GM12878 (cell line): Measurements from ENCODE around the gene ELMOD3. TPM values are rescaled to one million over a fixed set of nuclear protein-coding genes. Genes with fewer than 3 reads are reported as not detected.
A peak's percentile ranks its signal among the peaks of the same experiment; 100 is the strongest.

Source experiments
- BACH1 ChIP-seq: fragments of 450-650 bp; IDR thresholded peaks from 2 replicates; pipeline ENCODE4 v1.6.1; 2017; ENCODE audit warnings: mild to moderate bottlenecking, borderline replicate concordance
- CHD1 ChIP-seq: IDR thresholded peaks from 2 replicates; pipeline ENCODE4 v1.6.1; 2012; ENCODE audit warnings: low read depth, low read length, improper control_type of control experiment
- CREB1 ChIP-seq: IDR thresholded peaks from 2 replicates; pipeline ENCODE4 v1.6.1; 2012; ENCODE audit warnings: low read depth, mild to moderate bottlenecking, inconsistent platforms
- CREM ChIP-seq: IDR thresholded peaks from 2 replicates; pipeline ENCODE4 v1.6.1; 2014; ENCODE audit warnings: antibody characterized with exemption, low read depth
- DPF2 ChIP-seq: fragments of 450-650 bp; IDR thresholded peaks from 2 replicates; pipeline ENCODE4 v1.6.1; 2017; ENCODE audit warnings: mild to moderate bottlenecking
- EZH2 ChIP-seq: IDR thresholded peaks from 2 replicates; pipeline ENCODE4 v1.6.1; 2012; ENCODE audit warnings: low read depth, mild to moderate bottlenecking, control low read depth, inconsistent platforms, low read length, borderline replicate concordance; ENCODE audit not compliant: control insufficient read depth
- HDAC6 ChIP-seq: fragments of 200-600 bp; sonication (generic); IDR thresholded peaks from one replicate; pipeline ENCODE4 v1.8.0; 2017; ENCODE audit warnings: antibody characterized with exemption; ENCODE audit not compliant: unreplicated experiment
- HSF1 ChIP-seq: fragments of 150-350 bp; IDR thresholded peaks from 2 replicates; pipeline ENCODE4 v1.6.1; 2014; ENCODE audit warnings: mild to moderate bottlenecking, low read depth, low read length
- IKZF1 ChIP-seq: fragments of 450-650 bp; conservative IDR thresholded peaks from 2 replicates; pipeline ENCODE4 v1.6.1; 2017; ENCODE audit warnings: antibody characterized with exemption, mild to moderate bottlenecking
- JUNB ChIP-seq: IDR thresholded peaks from 2 replicates; pipeline ENCODE4 v1.6.1; 2016; ENCODE audit warnings: antibody characterized with exemption, mild to moderate bottlenecking
- KAT2A ChIP-seq: conservative IDR thresholded peaks from 2 replicates; pipeline ENCODE4 v1.6.1; 2011; ENCODE audit warnings: low read depth, low read length; ENCODE audit not compliant: control insufficient read depth
- KLF5 ChIP-seq: fragments of 450-650 bp; IDR thresholded peaks from 2 replicates; pipeline ENCODE4 v1.6.1; 2014; ENCODE audit warnings: mild to moderate bottlenecking; ENCODE audit not compliant: partially characterized antibody
- LARP7 ChIP-seq: fragments of 450-650 bp; IDR thresholded peaks from 2 replicates; pipeline ENCODE4 v1.6.1; 2017; ENCODE audit warnings: mild to moderate bottlenecking
- MEF2B ChIP-seq: fragments of 450-650 bp; IDR thresholded peaks from 2 replicates; pipeline ENCODE4 v1.6.1; 2018; ENCODE audit warnings: mild to moderate bottlenecking, moderate library complexity; ENCODE audit not compliant: partially characterized antibody, poor library complexity, severe bottlenecking
- NFIC ChIP-seq: IDR thresholded peaks from 2 replicates; pipeline ENCODE4 v1.6.1; 2012; ENCODE audit warnings: low read depth, mild to moderate bottlenecking, inconsistent platforms, low read length, moderate library complexity
- NFXL1 ChIP-seq: fragments of 450-650 bp; IDR thresholded peaks from 2 replicates; pipeline ENCODE4 v1.6.1; 2017; ENCODE audit warnings: antibody characterized with exemption, mild to moderate bottlenecking, borderline replicate concordance
- PAX5 ChIP-seq: IDR thresholded peaks from 2 replicates; pipeline ENCODE4 v1.6.1; 2011; ENCODE audit warnings: low read depth, low read length, borderline replicate concordance
- PAX8 ChIP-seq: fragments of 450-650 bp; IDR thresholded peaks from 2 replicates; pipeline ENCODE4 v1.6.1; 2017; ENCODE audit warnings: mild to moderate bottlenecking, moderate library complexity
- RB1 ChIP-seq: fragments of 450-650 bp; formaldehyde crosslinking; IDR thresholded peaks from 2 replicates; pipeline ENCODE4 v1.6.1; 2017; ENCODE audit warnings: mild to moderate bottlenecking, borderline replicate concordance
- RUNX3 ChIP-seq: IDR thresholded peaks from 2 replicates; pipeline ENCODE4 v1.6.1; 2012; ENCODE audit warnings: low read length, inconsistent platforms
- TAF1 ChIP-seq: IDR thresholded peaks from 2 replicates; pipeline ENCODE4 v1.6.1; 2011; ENCODE audit warnings: mild to moderate bottlenecking, low read depth, low read length, borderline replicate concordance
- TCF3 ChIP-seq: IDR thresholded peaks from 2 replicates; pipeline ENCODE4 v1.6.1; 2012; ENCODE audit warnings: low read depth, mild to moderate bottlenecking, low read length, borderline replicate concordance; ENCODE audit not compliant: insufficient read depth
- TCF7 ChIP-seq: IDR thresholded peaks from 2 replicates; pipeline ENCODE4 v1.6.1; 2014; ENCODE audit warnings: antibody characterized with exemption, borderline replicate concordance
- WRNIP1 ChIP-seq: IDR thresholded peaks from 2 replicates; pipeline ENCODE4 v1.6.1; 2011; ENCODE audit warnings: low read depth, low read length, improper control_type of control experiment, borderline replicate concordance
- YY1 ChIP-seq: IDR thresholded peaks from 2 replicates; pipeline ENCODE4 v1.6.1; 2011; ENCODE audit warnings: low read depth, mild to moderate bottlenecking, low read length
- ZNF622 ChIP-seq: fragments of 450-650 bp; IDR thresholded peaks from 2 replicates; pipeline ENCODE4 v1.6.1; 2017; ENCODE audit warnings: mild to moderate bottlenecking, inconsistent platforms
- ZZZ3 ChIP-seq: IDR thresholded peaks from 2 replicates; pipeline ENCODE4 v1.6.1; 2011; ENCODE audit warnings: low read depth; ENCODE audit not compliant: control insufficient read depth, insufficient read length
- polyA plus RNA-seq, 11 experiments: library from polyadenylated mRNA; depleted of rRNA in 4 of 11; unstranded in 6 of 11; stranded (reverse) in 5 of 11; fragments of >200 nt; fragmentation: Nextera tagmentation in 4 of 11; fragmentation: Illumina TruSeq in 1 of 11; extraction: Ambion mirVana in 4 of 11; extraction: Trizol in 1 of 11; gene quantifications; 1 replicate in 1 of 11; 2 replicates in 10 of 11; pipeline versions ENCODE4 v1.2.1 to v1.2.3, GENCODE V29; 2011 to 2016; ENCODE audit warnings: inconsistent platforms in 2 of 11, missing spikeins in 2 of 11, low read depth in 1 of 11
- total RNA-seq, 4 experiments: library from RNA; depleted of rRNA in 3 of 4; stranded (reverse); fragments of >200 nt in 3 of 4; fragmentation: Illumina TruSeq in 1 of 4; extraction: Trizol in 1 of 4; gene quantifications; 2 replicates each; pipeline versions ENCODE4 v1.2.1 to v1.2.3, GENCODE V29; 2013 to 2021
- TF ChIP-seq, protein P1 (sequence below): fragments of 450-650 bp; IDR thresholded peaks from 2 replicates; pipeline ENCODE4 v1.6.1; 2017; ENCODE audit warnings: borderline replicate concordance

Gene ELMOD3
- total and polyA plus RNA-seq, 10 of the 15 experiments (the other 5 are each of a cell fraction or from before 2014, with no cell fraction given), result 1.2 to 19.1 (median 12.5) TPM

DNA sequence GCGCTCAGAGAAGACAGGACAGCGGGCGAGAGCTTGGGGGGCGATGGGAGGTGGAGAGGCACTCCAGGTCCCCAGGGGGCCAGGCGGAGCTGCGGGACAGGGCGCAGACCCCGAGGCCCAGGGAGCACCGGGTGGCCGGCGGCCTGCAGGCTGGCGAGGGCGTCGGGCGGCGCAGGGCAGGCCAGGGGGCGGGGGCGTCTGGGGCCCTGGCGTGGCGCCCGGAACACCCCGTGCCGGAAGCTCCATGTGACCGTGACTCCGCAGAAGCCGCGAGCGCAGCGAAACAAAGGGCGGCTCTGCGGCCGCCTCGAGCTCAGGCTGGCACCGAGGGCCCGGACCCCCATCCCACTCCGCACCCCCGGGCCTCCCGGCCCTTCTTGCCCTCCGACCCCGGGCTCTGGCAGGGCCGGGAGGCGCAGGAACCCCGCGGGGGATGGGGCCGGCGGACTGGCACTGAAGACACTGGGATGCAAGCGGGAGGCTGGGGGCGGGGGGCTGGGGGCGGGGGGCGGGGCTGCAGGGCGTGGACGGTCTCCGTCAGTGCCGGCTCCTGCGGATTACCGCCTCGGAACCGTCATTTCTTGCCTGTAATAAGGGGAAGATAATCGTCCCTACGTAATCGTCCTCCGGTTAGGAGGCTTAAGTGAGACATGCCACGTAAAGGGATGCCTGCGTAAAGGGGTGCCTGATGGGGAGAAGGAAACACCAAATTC lies 83.1 kb downstream of the ELMOD3 start (continued):
- TF ChIP-seq IKZF1 (peak; percentile 82), EZH2 (no peak), CREM (peak; percentile 10; the same call in 1 of the 2 replicates), ZNF622 (no peak), YY1 (0 out of 2 replicates have a peak, but pooled peaks have one; percentile 36), BACH1 (peak; percentile 81; the same call in 1 of the 2 replicates), RB1 (no peak), DPF2 (peak; percentile 89), NFIC (no peak), KLF5 (peak; percentile 32), NFXL1 (no peak), TCF7 (no peak), WRNIP1 (no peak), HSF1 (no peak), MEF2B (no peak), CREB1 (peak; percentile 76), TCF3 (0 out of 2 replicates have a peak, but pooled peaks have one; percentile 50), KAT2A (no peak), LARP7 (peak; percentile 73), JUNB (no peak), ZZZ3 (no peak), PAX8 (no peak), HDAC6 (no peak), CHD1 (no peak), PAX5 (peak; percentile 89), TAF1 (peak; percentile 43; the same call in 1 of the 2 replicates), RUNX3 (peak; percentile 57; the same call in 1 of the 2 replicates)
- TF ChIP-seq, protein P1, sequence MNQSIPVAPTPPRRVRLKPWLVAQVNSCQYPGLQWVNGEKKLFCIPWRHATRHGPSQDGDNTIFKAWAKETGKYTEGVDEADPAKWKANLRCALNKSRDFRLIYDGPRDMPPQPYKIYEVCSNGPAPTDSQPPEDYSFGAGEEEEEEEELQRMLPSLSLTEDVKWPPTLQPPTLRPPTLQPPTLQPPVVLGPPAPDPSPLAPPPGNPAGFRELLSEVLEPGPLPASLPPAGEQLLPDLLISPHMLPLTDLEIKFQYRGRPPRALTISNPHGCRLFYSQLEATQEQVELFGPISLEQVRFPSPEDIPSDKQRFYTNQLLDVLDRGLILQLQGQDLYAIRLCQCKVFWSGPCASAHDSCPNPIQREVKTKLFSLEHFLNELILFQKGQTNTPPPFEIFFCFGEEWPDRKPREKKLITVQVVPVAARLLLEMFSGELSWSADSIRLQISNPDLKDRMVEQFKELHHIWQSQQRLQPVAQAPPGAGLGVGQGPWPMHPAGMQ, result no peak
